Muscle layer of duodenum (tissue), 2 donors: ENCODE measurements around the gene RNF114.

Source experiments
- H3K27ac ChIP-seq: one replicate; pipeline ENCODE4 v1.7.0; 2013; ENCODE audit warnings: mild to moderate bottlenecking, low read length
- H3K27me3 ChIP-seq: one replicate; pipeline ENCODE4 v1.7.0; 2013; ENCODE audit warnings: low read depth, mild to moderate bottlenecking, control low read depth, low read length
- H3K36me3 ChIP-seq, 2 donors: one replicate each; pipeline ENCODE4 v1.7.0; 2013; ENCODE audit warnings: low read length in 2 of 2, control low read depth in 1 of 2, mild to moderate bottlenecking in 1 of 2; ENCODE audit not compliant: insufficient read depth in 2 of 2, control insufficient read depth in 1 of 2
- H3K4me1 ChIP-seq, 2 donors: one replicate each; pipeline ENCODE4 v1.7.0; 2013; ENCODE audit warnings: low read length in 2 of 2, mild to moderate bottlenecking in 2 of 2, control low read depth in 1 of 2, moderate library complexity in 1 of 2; ENCODE audit not compliant: insufficient read depth in 2 of 2, control insufficient read depth in 1 of 2
- H3K4me3 ChIP-seq, 2 donors: one replicate each; pipeline ENCODE4 v1.7.0; 2013; ENCODE audit warnings: low read length in 2 of 2, low read depth in 1 of 2, mild to moderate bottlenecking in 1 of 2
- H3K9me3 ChIP-seq, 2 donors: one replicate each; pipeline ENCODE4 v1.7.0; 2013; ENCODE audit warnings: low read length in 2 of 2, control low read depth in 1 of 2, mild to moderate bottlenecking in 1 of 2; ENCODE audit not compliant: control insufficient read depth in 1 of 2
- donor health status: healthy.

The RNF114 gene

DNA sequence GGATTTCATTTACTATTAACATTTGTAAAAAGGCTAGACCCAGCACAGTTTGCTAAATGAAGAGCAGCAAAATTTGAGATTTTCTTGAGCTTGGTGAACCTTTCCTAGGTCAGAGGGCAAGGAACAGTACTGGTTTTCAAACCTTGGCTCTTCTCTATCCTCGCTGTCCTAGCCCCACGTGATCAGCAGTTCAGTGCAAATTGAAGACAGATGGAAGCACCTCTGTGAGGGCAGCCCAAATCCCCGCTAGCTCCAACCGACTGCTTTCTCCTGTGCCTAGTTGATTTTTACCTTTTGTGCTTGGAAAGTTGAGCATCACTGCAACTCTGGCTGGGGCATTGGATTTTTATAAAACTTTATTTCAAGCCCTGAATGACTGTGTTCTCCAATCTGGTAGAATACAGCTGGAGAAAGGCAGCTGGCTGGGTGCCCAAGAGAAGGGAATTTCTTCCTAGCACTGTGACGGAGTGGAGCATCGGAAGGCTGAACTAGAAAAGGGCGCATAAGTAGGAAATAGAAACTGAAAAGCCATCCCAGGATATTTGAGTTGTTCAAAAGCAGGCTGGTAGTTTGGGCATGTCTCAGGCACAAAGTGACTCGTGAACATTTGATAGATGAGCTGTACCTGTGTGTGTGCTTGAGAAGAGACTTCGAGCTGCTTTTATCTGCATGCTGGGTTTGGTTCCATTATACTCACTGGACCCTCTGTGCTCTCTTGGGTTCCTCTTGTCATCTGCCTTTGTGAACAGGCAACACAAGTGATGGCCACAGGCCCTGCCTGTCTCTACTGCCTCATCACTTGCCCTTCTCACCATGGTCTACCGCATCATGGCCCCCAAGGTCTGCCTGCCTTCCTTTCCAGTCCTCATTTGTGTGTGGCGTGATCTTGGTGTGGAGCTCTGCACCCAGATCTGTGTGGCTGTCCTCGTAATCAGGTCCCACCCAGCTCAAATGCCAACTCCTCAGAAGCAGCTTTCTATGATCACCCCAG is 2.3 kb downstream of the RNF114 start:
- H3K27me3 ChIP-seq: no peaks in the 10 kb centered on the region
- peaks cover 18 to 37% of the 10 kb centered on the region in 2 donors for H3K4me1 ChIP-seq
- H3K9me3 ChIP-seq: no peaks in the 10 kb centered on the region
- H3K4me3 ChIP-seq: peak overlapping the region; percentile 82 to 86
- H3K36me3 ChIP-seq: peaks cover 15 to 17% of the 10 kb centered on the region in 2 donors
- peak overlapping the region; percentile 87 for H3K27ac ChIP-seq

DNA sequence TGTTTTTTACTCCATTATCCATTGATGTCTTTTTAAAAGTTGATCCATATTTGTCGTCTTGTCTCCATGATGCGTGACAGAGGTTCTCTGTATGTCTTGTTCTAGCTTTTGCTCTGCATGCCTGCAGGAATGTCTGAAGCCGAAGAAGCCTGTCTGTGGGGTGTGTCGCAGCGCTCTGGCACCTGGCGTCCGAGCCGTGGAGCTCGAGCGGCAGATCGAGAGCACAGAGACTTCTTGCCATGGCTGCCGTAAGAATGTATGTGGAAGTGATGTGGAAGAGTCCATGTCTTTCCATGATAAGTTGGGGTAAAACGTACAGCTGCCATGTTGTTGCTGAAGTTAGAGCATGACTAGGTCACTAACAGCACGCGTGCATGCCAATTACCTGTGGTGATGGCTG is 5.3 kb downstream of the RNF114 start:
- H3K27ac ChIP-seq: no peak overlapping the region
- no peaks in the 10 kb centered on the region for H3K9me3 ChIP-seq
- H3K4me1 ChIP-seq: peaks cover 18 to 32% of the 10 kb centered on the region in 2 donors
- no peak overlapping the region for H3K4me3 ChIP-seq
- peaks cover 31% of the 10 kb centered on the region in 2 donors for H3K36me3 ChIP-seq
- H3K27me3 ChIP-seq: no peaks in the 10 kb centered on the region

DNA sequence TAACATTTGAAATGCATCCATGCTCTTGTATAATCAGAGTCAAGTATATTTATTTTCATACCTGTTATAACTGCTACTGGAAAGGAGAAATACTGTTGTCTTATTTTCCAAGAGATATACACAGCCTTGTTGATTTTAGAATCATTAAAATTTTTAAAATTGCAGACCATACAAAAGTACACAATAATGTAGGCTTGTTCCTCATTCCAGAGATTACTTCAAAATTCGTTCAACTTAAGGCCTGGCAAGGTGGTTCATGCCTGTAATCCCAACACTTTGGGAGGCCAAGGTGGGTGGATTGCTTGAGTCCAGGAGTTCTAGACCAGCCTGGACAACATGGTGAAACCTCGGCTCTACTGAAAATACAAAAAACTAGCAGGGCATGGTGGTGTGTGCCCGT is 6.1 kb downstream of the RNF114 start:
- H3K27me3 ChIP-seq: no peaks in the 10 kb centered on the region
- peaks cover 17 to 30% of the 10 kb centered on the region in 2 donors for H3K4me1 ChIP-seq
- no peak overlapping the region for H3K4me3 ChIP-seq
- H3K27ac ChIP-seq: no peak overlapping the region
- no peaks in the 10 kb centered on the region for H3K9me3 ChIP-seq
- H3K36me3 ChIP-seq: peaks cover 31 to 34% of the 10 kb centered on the region in 2 donors

DNA sequence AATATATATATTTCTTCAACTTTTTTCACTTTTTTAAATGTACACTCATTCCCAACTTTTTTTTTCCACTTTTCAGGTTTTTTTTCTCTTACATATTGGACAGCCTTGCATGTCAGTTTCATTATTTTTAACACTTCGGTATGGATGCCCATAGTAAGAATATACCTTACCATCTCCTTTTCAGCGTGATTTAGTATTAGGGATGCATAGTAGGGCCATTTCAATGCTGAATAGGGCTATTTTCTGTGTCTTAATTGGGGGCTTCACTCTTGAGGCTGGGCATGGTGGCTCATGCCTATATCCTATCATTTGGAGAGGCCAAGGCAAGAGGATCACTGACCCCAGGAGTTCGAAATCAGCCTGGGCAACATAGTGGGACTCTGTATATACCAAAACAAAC is 6.7 kb downstream of the RNF114 start:
- Histone ChIP-seq H3K27ac (no peak overlapping the region), H3K36me3 (peaks cover 32 to 35% of the 10 kb centered on the region in 2 donors), H3K9me3 (no peaks in the 10 kb centered on the region), H3K4me3 (no peak overlapping the region), H3K4me1 (peaks cover 11 to 24% of the 10 kb centered on the region in 2 donors), H3K27me3 (no peaks in the 10 kb centered on the region)

DNA sequence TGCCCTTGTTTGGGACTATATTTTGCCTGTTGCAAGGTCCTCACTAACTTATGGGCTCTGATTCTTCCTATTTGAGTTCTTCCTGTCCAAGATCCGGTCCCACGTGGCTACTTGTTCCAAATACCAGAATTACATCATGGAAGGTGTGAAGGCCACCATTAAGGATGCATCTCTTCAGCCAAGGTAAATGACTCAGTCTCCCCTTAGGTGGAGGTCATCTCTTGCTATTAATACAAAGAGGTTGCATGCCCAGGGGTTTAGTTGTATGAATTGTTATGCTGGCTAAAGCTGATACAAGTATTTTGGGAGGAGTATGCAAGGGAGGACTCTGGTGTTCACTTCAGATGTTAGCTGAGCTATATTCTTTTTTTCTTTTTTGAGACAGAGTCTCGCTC is 9.1 kb downstream of the RNF114 start:
- Histone ChIP-seq H3K4me3 (no peak overlapping the region), H3K27me3 (no peaks in the 10 kb centered on the region), H3K27ac (no peak overlapping the region), H3K36me3 (peaks cover 39 to 55% of the 10 kb centered on the region in 2 donors), H3K4me1 (peaks cover 0 to 6% of the 10 kb centered on the region in 2 donors), H3K9me3 (no peaks in the 10 kb centered on the region)

DNA sequence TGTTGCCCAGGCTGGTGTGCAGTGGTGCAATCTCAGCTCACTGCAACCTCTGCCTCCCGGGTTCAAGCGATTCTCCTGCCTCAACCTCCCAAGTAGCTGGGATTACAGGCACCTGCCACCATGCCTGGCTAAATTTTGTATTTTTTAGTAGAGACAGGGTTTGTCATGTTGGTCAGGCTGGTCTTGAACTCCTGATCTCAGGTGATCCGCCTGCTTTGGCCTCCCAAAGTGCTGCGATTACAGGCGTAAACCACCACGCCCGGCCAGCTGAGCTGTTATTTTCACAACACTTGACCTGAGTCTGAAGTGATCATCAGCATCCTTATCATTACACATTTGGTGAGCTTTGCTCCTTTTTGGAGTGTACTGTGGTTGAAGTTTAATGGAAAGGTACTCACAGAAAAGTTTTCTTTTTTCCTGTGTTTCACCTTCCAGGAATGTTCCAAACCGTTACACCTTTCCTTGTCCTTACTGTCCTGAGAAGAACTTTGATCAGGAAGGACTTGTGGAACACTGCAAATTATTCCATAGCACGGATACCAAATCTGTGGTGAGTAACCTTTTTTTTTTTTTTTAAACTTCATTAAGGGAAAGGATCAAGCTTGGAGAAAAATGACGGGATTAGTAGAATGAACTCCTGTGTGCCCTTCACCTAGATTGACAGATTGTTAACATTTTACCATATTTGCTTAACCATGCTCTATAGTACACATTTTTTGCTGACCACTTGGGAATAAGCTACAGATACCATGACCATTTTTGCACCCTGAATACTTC is 9.7 kb downstream of the RNF114 start:
- H3K27ac ChIP-seq: no peak overlapping the region
- peaks cover 0 to 6% of the 10 kb centered on the region in 2 donors for H3K4me1 ChIP-seq
- peaks cover 43 to 60% of the 10 kb centered on the region in 2 donors for H3K36me3 ChIP-seq
- no peaks in the 10 kb centered on the region for H3K9me3 ChIP-seq
- H3K27me3 ChIP-seq: no peaks in the 10 kb centered on the region
- no peak overlapping the region for H3K4me3 ChIP-seq

DNA sequence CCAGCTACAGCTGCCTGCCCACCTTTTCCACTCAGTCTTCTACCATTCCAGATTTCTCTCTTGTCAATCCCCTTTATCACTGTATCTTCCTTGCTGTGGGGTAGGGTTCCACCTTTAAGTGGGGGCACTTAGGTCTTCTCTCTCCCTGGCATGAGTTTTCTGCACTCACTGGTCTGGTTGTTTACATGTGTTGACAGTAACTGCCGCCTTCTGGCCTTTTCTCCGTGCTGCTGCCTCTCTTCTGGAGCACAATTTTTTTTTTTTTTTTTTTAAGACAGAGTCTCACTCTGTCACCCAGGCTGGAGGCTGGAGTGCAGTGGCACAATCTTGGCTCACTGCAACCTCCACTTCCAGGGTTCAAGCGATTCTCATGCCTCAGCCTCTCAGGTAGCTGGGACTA is 12.0 kb downstream of the RNF114 start:
- Histone ChIP-seq H3K9me3 (no peaks in the 10 kb centered on the region), H3K27ac (no peak overlapping the region), H3K36me3 (peaks cover 61 to 73% of the 10 kb centered on the region in 2 donors), H3K4me3 (no peak overlapping the region), H3K4me1 (peaks cover 0 to 6% of the 10 kb centered on the region in 2 donors), H3K27me3 (no peaks in the 10 kb centered on the region)

DNA sequence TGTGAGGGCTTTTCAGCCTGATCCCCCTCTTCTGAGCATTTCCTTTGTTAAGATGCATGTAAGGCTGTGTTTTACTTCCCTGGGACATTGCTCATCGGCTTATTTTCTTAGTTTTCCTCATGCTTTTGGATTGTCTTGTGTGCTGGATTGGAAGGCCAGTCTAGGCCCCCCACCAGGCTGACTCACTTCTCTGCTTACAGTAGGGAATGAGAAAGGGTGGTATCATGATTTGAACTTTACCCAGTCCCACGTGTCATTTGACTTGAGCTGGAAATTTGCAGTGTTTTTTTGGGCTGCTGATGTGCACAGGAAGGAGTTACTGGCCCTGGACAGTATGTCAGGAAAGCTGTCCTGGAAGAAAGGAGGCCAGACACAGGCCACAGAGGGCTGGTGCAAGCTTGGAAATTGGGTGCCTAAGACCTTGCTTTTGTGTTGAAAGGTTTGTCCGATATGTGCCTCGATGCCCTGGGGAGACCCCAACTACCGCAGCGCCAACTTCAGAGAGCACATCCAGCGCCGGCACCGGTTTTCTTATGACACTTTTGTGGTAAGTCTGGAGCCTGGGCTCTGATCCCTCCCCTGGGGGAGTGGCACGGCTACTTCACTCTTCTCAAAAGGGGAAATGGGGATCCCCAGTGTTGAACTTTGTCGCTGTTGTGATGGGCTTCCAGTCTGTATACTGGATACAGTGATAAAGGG is 12.8 kb downstream of the RNF114 start:
- Histone ChIP-seq H3K9me3 (no peaks in the 10 kb centered on the region), H3K27ac (no peak overlapping the region), H3K4me1 (peaks cover 0 to 6% of the 10 kb centered on the region in 2 donors), H3K27me3 (no peaks in the 10 kb centered on the region), H3K36me3 (peaks cover 66 to 78% of the 10 kb centered on the region in 2 donors), H3K4me3 (no peak overlapping the region)

DNA sequence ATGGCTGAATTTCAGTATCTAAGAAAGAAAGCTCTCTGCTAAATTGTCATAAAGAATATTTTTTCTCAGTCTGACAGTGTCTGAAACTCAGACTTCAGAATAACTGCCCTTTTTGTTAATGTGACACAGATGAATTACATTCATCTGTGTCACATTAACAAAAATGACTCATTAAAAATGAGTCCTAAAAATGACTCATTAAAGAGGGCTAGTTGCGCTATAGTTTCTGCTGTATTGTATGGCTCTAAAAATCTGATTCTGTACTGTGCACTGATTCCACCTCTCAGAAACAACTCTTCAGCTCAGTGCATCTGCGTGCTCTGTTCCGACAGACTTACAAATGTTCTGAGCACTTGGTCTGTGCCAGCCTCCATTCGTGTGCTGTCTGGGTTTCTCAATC is 15.0 kb downstream of the RNF114 start:
- H3K36me3 ChIP-seq: peaks cover 66 to 88% of the 10 kb centered on the region in 2 donors
- no peaks in the 10 kb centered on the region for H3K27me3 ChIP-seq

DNA sequence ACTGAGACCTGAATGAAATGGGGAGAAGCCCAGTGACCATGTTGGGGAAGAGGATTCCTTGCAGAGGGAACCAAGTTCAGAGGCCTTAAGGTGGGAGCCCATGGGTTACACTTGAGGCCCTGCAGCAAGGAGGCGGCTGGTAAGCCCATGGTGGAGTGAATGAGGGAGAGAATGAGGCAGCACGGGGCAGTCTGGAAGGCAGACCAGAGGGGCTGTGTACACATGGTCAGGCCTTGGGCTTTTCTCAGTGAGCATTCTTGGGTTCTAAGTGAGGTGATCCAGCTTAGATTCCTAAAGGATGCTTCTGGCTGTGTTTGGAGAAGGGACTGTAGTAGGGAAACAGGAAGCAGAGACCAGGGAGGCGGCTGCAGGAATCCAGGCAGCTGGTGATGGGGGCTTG is 19.0 kb downstream of the RNF114 start:
- Histone ChIP-seq H3K4me1 (no peaks in the 10 kb centered on the region), H3K4me3 (no peak overlapping the region), H3K36me3 (peaks cover 45 to 78% of the 10 kb centered on the region in 2 donors), H3K9me3 (no peaks in the 10 kb centered on the region), H3K27me3 (no peaks in the 10 kb centered on the region), H3K27ac (no peak overlapping the region)

More for the DNA sequence above, 15.0 kb downstream of the RNF114 start:
- Histone ChIP-seq H3K27ac (no peak overlapping the region), H3K9me3 (no peaks in the 10 kb centered on the region), H3K4me1 (peaks cover 0 to 6% of the 10 kb centered on the region in 2 donors), H3K4me3 (no peak overlapping the region)
